Right atrium auricular region (tissue), 2 donors: ENCODE results near the gene TEAD1. TPM values are rescaled to one million over a fixed set of nuclear protein-coding genes. Genes with fewer than 3 reads are reported as not detected.
A peak's percentile ranks its signal among the peaks of the same experiment; 100 is the strongest.

Experiments used
- DNase-seq: peaks from one replicate; pipeline ENCODE4 v3.0.0-alpha.2; 2019; ENCODE audit warnings: low spot score
- H3K27ac ChIP-seq, 2 donors: fragments of 200-600 bp; sonication (generic); 1 replicate in 1 of 2; 2 replicates in 1 of 2; pipeline ENCODE4 v1.5.1; 2016 to 2019
- H3K27me3 ChIP-seq, 2 donors: fragments of 200-600 bp; sonication (generic); one replicate each; pipeline versions ENCODE4 v1.5.1 to v1.6.0; 2017 to 2019
- H3K36me3 ChIP-seq: fragments of 200-600 bp; sonication (generic); one replicate; pipeline ENCODE4 v1.5.1; 2016
- H3K4me1 ChIP-seq, 2 donors: fragments of 200-600 bp; sonication (generic); one replicate each; pipeline versions ENCODE4 v1.5.1 to v1.6.0; 2017 to 2019
- H3K4me3 ChIP-seq, 2 donors: fragments of 200-600 bp; sonication (generic); 1 replicate in 1 of 2; 2 replicates in 1 of 2; pipeline ENCODE4 v1.5.1; 2017 to 2019; ENCODE audit warnings: mild to moderate bottlenecking in 1 of 2, moderate library complexity in 1 of 2
- H3K9me3 ChIP-seq, 2 donors: fragments of 200-600 bp; sonication (generic); one replicate each; pipeline ENCODE4 v1.5.1; 2019
- CTCF ChIP-seq, 2 donors: fragments of 200-600 bp; sonication (generic); IDR thresholded peaks; one replicate each; pipeline ENCODE4 v1.5.1; 2019; ENCODE audit warnings: antibody characterized with exemption in 2 of 2
- total RNA-seq, 2 donors: library from RNA; depleted of rRNA; stranded (reverse); fragments of >200 nt; gene quantifications; one replicate each; pipeline ENCODE4 v1.1.0, GENCODE V29; 2016

TEAD1 gene
- total RNA-seq, 2 donors from 2014 or later, result 73.8 to 99.8 TPM

GRCh38 chr11:12744826-12745502 lies 70.7 kb downstream of the TEAD1 start:
- Histone ChIP-seq H3K27ac (peak overlapping the region; percentile 61 to 85), H3K4me1 (peaks cover 0 to 46% of the 10 kb centered on the region in 2 donors), H3K27me3 (no peaks in the 10 kb centered on the region), H3K36me3 (no peaks in the 10 kb centered on the region), H3K4me3 (no peak overlapping the region), H3K9me3 (no peaks in the 10 kb centered on the region)
- DNase-seq, result no peak
- TF ChIP-seq CTCF (IDR thresholded peaks at IDR 0.05), result no peak

- Histone ChIP-seq H3K27me3 (no peaks in the 10 kb centered on the region), H3K4me1 (peaks cover 0 to 50% of the 10 kb centered on the region in 2 donors), H3K27ac (peak overlapping the region; percentile 40 to 85), H3K9me3 (no peaks in the 10 kb centered on the region), H3K36me3 (no peaks in the 10 kb centered on the region), H3K4me3 (no peak overlapping the region)
- no peak for TF ChIP-seq CTCF (IDR thresholded peaks at IDR 0.05)
- no peak for DNase-seq
Observed at GRCh38 chr11:12745787-12746186, 71.6 kb downstream of the TEAD1 start.

- Histone ChIP-seq H3K4me3 (no peak overlapping the region), H3K36me3 (no peaks in the 10 kb centered on the region), H3K27ac (peak overlapping the region; percentile 40 to 85), H3K4me1 (peaks cover 0 to 50% of the 10 kb centered on the region in 2 donors), H3K27me3 (no peaks in the 10 kb centered on the region), H3K9me3 (no peaks in the 10 kb centered on the region)
- DNase-seq, result no peak
- no peak for TF ChIP-seq CTCF (IDR thresholded peaks at IDR 0.05)
Observed at GRCh38 chr11:12746593-12747097, 72.4 kb downstream of the TEAD1 start.

DNA sequence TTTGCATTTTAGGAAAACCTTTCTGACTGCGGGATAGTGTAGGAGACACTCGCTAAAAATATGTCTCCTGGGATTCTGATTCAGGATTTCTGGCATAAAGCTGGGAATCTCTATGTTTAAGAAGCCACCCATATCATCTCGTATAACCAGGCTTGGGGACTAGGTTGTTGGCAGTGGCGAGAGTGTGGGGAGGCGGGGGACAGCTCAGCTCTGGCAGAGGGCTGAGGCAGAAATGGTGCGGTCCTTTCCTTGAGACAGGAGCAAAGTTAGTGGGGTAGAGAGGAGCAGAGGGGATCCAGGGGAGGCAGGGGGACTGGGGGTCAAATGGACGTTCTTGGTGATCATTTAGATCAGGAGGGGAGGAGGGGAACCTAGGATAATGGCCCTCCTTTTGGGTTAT lies 74.3 kb downstream of the TEAD1 start:
- peaks cover 0 to 47% of the 10 kb centered on the region in 2 donors for H3K4me1 ChIP-seq
- no peaks in the 10 kb centered on the region for H3K36me3 ChIP-seq
- H3K27ac ChIP-seq, result no peak overlapping the region
- no peaks in the 10 kb centered on the region for H3K27me3 ChIP-seq
- no peaks in the 10 kb centered on the region for H3K9me3 ChIP-seq
- DNase-seq, result no peak
- H3K4me3 ChIP-seq, result no peak overlapping the region
- TF ChIP-seq CTCF (IDR thresholded peaks at IDR 0.05), result no peak

DNA sequence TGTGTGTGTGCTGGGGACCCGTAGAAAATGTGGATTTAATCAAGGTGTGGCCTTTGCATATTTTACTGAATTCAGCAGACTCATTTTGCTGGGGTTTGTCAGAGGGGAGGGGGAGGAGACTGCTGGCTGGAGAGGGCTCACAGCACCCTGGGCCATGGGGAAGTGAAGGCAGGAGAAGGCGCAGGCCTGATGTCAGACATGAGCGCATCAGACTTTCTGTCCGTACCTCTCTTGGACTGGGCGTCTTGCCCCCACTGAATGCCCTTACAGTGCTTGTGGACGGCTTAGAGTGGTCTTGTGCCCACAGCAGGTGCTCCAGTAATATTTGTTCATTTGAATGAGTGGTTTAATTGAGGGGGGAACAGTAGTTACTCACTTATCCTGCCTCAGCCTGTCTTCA lies 75.2 kb downstream of the TEAD1 start:
- DNase-seq, result no peak
- no peak overlapping the region for H3K4me3 ChIP-seq
- no peaks in the 10 kb centered on the region for H3K27me3 ChIP-seq
- no peak overlapping the region for H3K27ac ChIP-seq
- no peaks in the 10 kb centered on the region for H3K36me3 ChIP-seq
- no peak for TF ChIP-seq CTCF (IDR thresholded peaks at IDR 0.05)
- H3K9me3 ChIP-seq, result no peaks in the 10 kb centered on the region
- H3K4me1 ChIP-seq, result peaks cover 0 to 38% of the 10 kb centered on the region in 2 donors

DNA sequence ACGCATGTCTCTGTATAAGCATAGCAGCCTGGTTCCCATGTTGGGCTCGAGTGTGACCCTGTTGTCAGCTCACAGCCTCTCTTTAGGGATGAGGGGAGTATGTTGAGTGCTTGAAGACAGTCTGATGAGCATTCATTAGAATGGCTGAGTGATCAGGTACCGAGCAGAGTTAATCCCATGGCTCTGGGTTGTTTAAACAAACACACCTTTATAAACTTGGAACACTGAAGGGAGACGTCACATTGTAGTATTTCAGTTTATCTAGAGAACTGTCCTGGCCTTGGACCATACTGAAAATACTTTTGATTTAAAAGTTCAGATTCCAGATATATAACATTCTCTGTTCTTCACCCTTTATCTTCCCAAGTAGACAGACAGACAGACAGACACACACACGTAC lies 76.0 kb downstream of the TEAD1 start:
- H3K27me3 ChIP-seq, result no peaks in the 10 kb centered on the region
- no peaks in the 10 kb centered on the region for H3K9me3 ChIP-seq
- H3K4me3 ChIP-seq, result no peak overlapping the region
- no peak overlapping the region for H3K27ac ChIP-seq
- H3K36me3 ChIP-seq, result no peaks in the 10 kb centered on the region
- no peak for DNase-seq
- peaks cover 0 to 38% of the 10 kb centered on the region in 2 donors for H3K4me1 ChIP-seq
- no peak for TF ChIP-seq CTCF (IDR thresholded peaks at IDR 0.05)
